HCT116 (cell line): ENCODE data around the gene TRPM5. TPM values are rescaled to one million over a fixed set of nuclear protein-coding genes. Genes with fewer than 3 reads are reported as not detected.

Experiments used
- ATAC-seq: fragments of 200-7000 bp; cut with Tn5 transposase; 2 replicates; pipeline ENCODE4 v1.9.1; 2020; ENCODE audit warnings: mild to moderate bottlenecking, moderate library complexity
- BruUV-seq: library from RNA; stranded (reverse); fragments of 400-500 nt; replicated peaks from 2 replicates; lab custom pipeline; 2021; lab: Mats Ljungman, UMichigan
- CTCF ChIA-PET: fragments of 300-600 bp; sonication (Branson Sonifier 250); formaldehyde crosslinking; loops from one replicate; lab custom pipeline; 2021; ENCODE audit warnings: antibody characterized with exemption; lab: Charles Lee
- POLR2A ChIA-PET: fragments of 300-600, 350-600 bp; sonication (Branson Sonifier 250); formaldehyde crosslinking; loops from one replicate; lab custom pipeline; 2021; ENCODE audit warnings: antibody characterized with exemption; lab: Charles Lee
- RAD21 ChIA-PET, 2 experiments: fragments of 300-600 bp; sonication (Branson Sonifier 250); formaldehyde crosslinking; loops; one replicate each; lab custom pipeline; 2023; ENCODE audit warnings: low total read pairs in 2 of 2; ENCODE audit not compliant: uncharacterized antibody in 2 of 2, unreplicated experiment in 2 of 2, low non-redundant PET in 1 of 2; lab: Charles Lee
- DNase-seq: peaks from one replicate; pipeline ENCODE4 v3.0.0-alpha.2; 2010; ENCODE audit warnings: low read depth, low spot score
- H2AFZ ChIP-seq: fragments of 200-600 bp; shearing (Covaris generic), sonication (generic); 2 replicates; pipeline ENCODE4 v1.6.1; 2017; ENCODE audit warnings: low read depth, mixed run types, mixed read lengths, antibody characterized with exemption, low read length; ENCODE audit not compliant: poor library complexity, severe bottlenecking
- H3K27ac ChIP-seq: 2 replicates; pipeline ENCODE4 v1.5.1; 2012; ENCODE audit warnings: low read depth, low read length
- H3K27me3 ChIP-seq: fragments of 200-600 bp; sonication (generic); 2 replicates; pipeline ENCODE4 v1.6.1; 2016; ENCODE audit warnings: mixed run types, low read length, mixed read lengths; ENCODE audit not compliant: insufficient read depth
- H3K36me3 ChIP-seq, 2 experiments: fragments of 200-500 bp in 1 of 2; fragments of 200-600 bp in 1 of 2; sonication (Bioruptor generic) in 1 of 2; sonication (generic) in 1 of 2; 2 replicates each; pipeline versions ENCODE4 v1.5.1 to v1.6.1; 2014 to 2016; ENCODE audit warnings: low read length in 2 of 2, inconsistent platforms in 1 of 2, mixed read lengths in 1 of 2, mixed run types in 1 of 2; ENCODE audit not compliant: insufficient read depth in 2 of 2, control insufficient read depth in 1 of 2
- H3K4me1 ChIP-seq, 2 experiments: fragments of 200-600 bp in 1 of 2; sonication (generic) in 1 of 2; 2 replicates each; pipeline versions ENCODE4 v1.5.1 to v1.6.1; 2012 to 2017; ENCODE audit warnings: low read length in 2 of 2, inconsistent platforms in 1 of 2, mild to moderate bottlenecking in 1 of 2, mixed read lengths in 1 of 2, mixed run types in 1 of 2, moderate library complexity in 1 of 2; ENCODE audit not compliant: insufficient read depth in 2 of 2, control insufficient read depth in 1 of 2
- H3K4me2 ChIP-seq: fragments of 200-600 bp; sonication (generic); 2 replicates; pipeline ENCODE4 v1.6.1; 2017; ENCODE audit warnings: mixed run types, low read length, mixed read lengths
- H3K4me3 ChIP-seq, 2 experiments: fragments of 200-600 bp in 1 of 2; sonication (generic) in 1 of 2; replicated peaks in 1 of 2; 2 replicates each; pipeline ENCODE4 v1.5.1; 2011 to 2016; ENCODE audit warnings: low read length in 2 of 2, control low read depth in 1 of 2, low read depth in 1 of 2, mild to moderate bottlenecking in 1 of 2, mixed read lengths in 1 of 2, mixed run types in 1 of 2
- H3K79me2 ChIP-seq: fragments of 200-600 bp; sonication (generic); 2 replicates; pipeline ENCODE4 v1.6.1; 2017; ENCODE audit warnings: mild to moderate bottlenecking, mixed run types, low read length, moderate library complexity, mixed read lengths; ENCODE audit not compliant: insufficient read depth
- H3K9ac ChIP-seq: fragments of 200-600 bp; sonication (generic); 2 replicates; pipeline ENCODE4 v1.6.1; 2016; ENCODE audit warnings: low read length, mixed read lengths
- H3K9me2 ChIP-seq: fragments of 200-600 bp; sonication (generic), shearing (Covaris generic); 2 replicates; pipeline ENCODE4 v1.6.1; 2017; ENCODE audit warnings: mixed run types, mild to moderate bottlenecking, moderate library complexity; ENCODE audit not compliant: insufficient read depth
- H3K9me3 ChIP-seq, 2 experiments: fragments of 200-500 bp in 1 of 2; fragments of 200-600 bp in 1 of 2; sonication (Bioruptor generic) in 1 of 2; sonication (generic) in 1 of 2; 2 replicates each; pipeline ENCODE4 v1.6.1; 2014 to 2017; ENCODE audit warnings: low read length in 2 of 2, mixed read lengths in 2 of 2, inconsistent platforms in 1 of 2, low read depth in 1 of 2, mild to moderate bottlenecking in 1 of 2, mixed run types in 1 of 2, moderate library complexity in 1 of 2; ENCODE audit not compliant: control insufficient read depth in 1 of 2, insufficient read depth in 1 of 2
- H4K20me1 ChIP-seq: fragments of 200-600 bp; sonication (generic), shearing (Covaris generic); 2 replicates; pipeline ENCODE4 v1.6.1; 2017; ENCODE audit warnings: mixed run types, mild to moderate bottlenecking, moderate library complexity; ENCODE audit not compliant: insufficient read depth
- CTCF ChIP-seq, 3 experiments: fragments of 200-600 bp in 1 of 3; sonication (generic) in 1 of 3; IDR thresholded peaks in 2 of 3; conservative IDR thresholded peaks in 1 of 3; 2 replicates each; pipeline ENCODE4 v1.5.1; 2012 to 2017; ENCODE audit warnings: low read depth in 2 of 3, low read length in 2 of 3, antibody characterized with exemption in 1 of 3, borderline replicate concordance in 1 of 3, control low read depth in 1 of 3, mild to moderate bottlenecking in 1 of 3, mixed read lengths in 1 of 3, mixed run types in 1 of 3, moderate library complexity in 1 of 3; ENCODE audit not compliant: insufficient read depth in 1 of 3
- EGR1 ChIP-seq: IDR thresholded peaks from 2 replicates; pipeline ENCODE4 v1.6.1; 2012; ENCODE audit warnings: low read depth
- EZH2 ChIP-seq: fragments of 200-600 bp; sonication (generic); IDR thresholded peaks from 2 replicates; pipeline ENCODE4 v1.6.1; 2017; ENCODE audit warnings: antibody characterized with exemption, mixed run types
- FOSL1 ChIP-seq: IDR thresholded peaks from 2 replicates; pipeline ENCODE4 v1.6.1; 2012; ENCODE audit warnings: low read depth
- POLR2AphosphoS5 ChIP-seq: IDR thresholded peaks from 2 replicates; pipeline ENCODE4 v1.6.1; 2011; ENCODE audit warnings: mild to moderate bottlenecking, low read depth, low read length, moderate library complexity
- RAD21 ChIP-seq: IDR thresholded peaks from 2 replicates; pipeline ENCODE4 v1.6.1; 2012; ENCODE audit warnings: low read depth, mild to moderate bottlenecking
- SIN3A ChIP-seq: IDR thresholded peaks from 2 replicates; pipeline ENCODE4 v1.6.1; 2012; ENCODE audit warnings: low read depth
- YY1 ChIP-seq: IDR thresholded peaks from 2 replicates; pipeline ENCODE4 v1.6.1; 2011; ENCODE audit warnings: low read length, low read depth, moderate library complexity, mild to moderate bottlenecking; ENCODE audit not compliant: insufficient replicate concordance; ENCODE audit errors: extremely low read depth
- ZBTB33 ChIP-seq: IDR thresholded peaks from 2 replicates; pipeline ENCODE4 v1.6.1; 2011; ENCODE audit warnings: mild to moderate bottlenecking, low read length, moderate library complexity; ENCODE audit not compliant: insufficient replicate concordance; ENCODE audit errors: extremely low read depth
- ZFX ChIP-seq: fragments of 450-650 bp; IDR thresholded peaks from 2 replicates; pipeline ENCODE4 v1.6.1; 2017
- ZNF274 ChIP-seq: fragments of 200-500 bp; sonication (Bioruptor generic); IDR thresholded peaks from 2 replicates; pipeline ENCODE4 v1.6.1; 2014; ENCODE audit warnings: mild to moderate bottlenecking, low read depth, low read length, inconsistent platforms
- intact Hi-C: fragments of 100-400 bp; cut with micrococcal nuclease; formaldehyde crosslinking; loops from 2 replicates; pipeline ENCODE4 v1.10.0; 2022
- total RNA-seq: library from RNA; stranded (reverse); gene quantifications from one replicate; pipeline ENCODE4 v1.2.1, GENCODE V29; 2021; ENCODE audit not compliant: unreplicated experiment
- TF ChIP-seq, protein P1 (sequence below): IDR thresholded peaks from 2 replicates; pipeline ENCODE4 v1.6.1; 2012

Gene TRPM5
- total RNA-seq, 1 experiment from 2014 or later = 0.07 TPM

GRCh38 chr11:2436013-2436520 lies 8.2 kb downstream of the TRPM5 start:
- DNase-seq (no peak), ATAC-seq (no peak)
- RAD21 ChIA-PET = interaction anchor here in 1 of 2 experiments (1.0 kb wide), 1 partner anchor 96 kb away, joined by 3 read pairs; no protein-coding TSS in a partner anchor
- Histone ChIP-seq H3K4me2 (no peak overlapping the region), H3K4me3 (no peak overlapping the region), H3K4me1 (no peaks in the 10 kb centered on the region), H3K79me2 (no peaks in the 10 kb centered on the region), H2AFZ (no peak overlapping the region), H3K27ac (no peak overlapping the region), H3K36me3 (no peaks in the 10 kb centered on the region), H4K20me1 (no peaks in the 10 kb centered on the region), H3K9me2 (no peaks in the 10 kb centered on the region), H3K9me3 (no peaks in the 10 kb centered on the region), H3K27me3 (0 out of 2 replicates have a peak, but pooled peaks cover 9% of the 10 kb centered on the region), H3K9ac (no peak overlapping the region)
- BruUV-seq = no TSS peak
- TF ChIP-seq ZFX (no peak), FOSL1 (no peak), POLR2AphosphoS5 (no peak), RAD21 (no peak), YY1 (no peak), CTCF (IDR thresholded peaks at IDR 0.05 in 2 of 3, conservative IDR thresholded peaks at IDR 0.05 in 1 of 3; ENCODE audit: borderline replicate concordance in 1 of 3, insufficient read depth in 1 of 3, low read depth in 2 of 3, low read length in 2 of 3) (no peak), EGR1 (no peak), ZNF274 (no peak), SIN3A (no peak), EZH2 (no peak), ZBTB33 (no peak)
- TF ChIP-seq, protein P1, sequence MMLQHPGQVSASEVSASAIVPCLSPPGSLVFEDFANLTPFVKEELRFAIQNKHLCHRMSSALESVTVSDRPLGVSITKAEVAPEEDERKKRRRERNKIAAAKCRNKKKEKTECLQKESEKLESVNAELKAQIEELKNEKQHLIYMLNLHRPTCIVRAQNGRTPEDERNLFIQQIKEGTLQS = no peak
- intact Hi-C loops = no loop called here
- CTCF ChIA-PET = interaction anchor here (1.2 kb wide), 1 partner anchor 98 kb away, joined by 3 read pairs; no protein-coding TSS in a partner anchor
- POLR2A ChIA-PET = no interaction called here
